H1 (cell line): ENCODE measurements around the gene UBXN4.

Experiments
- CTCF ChIP-seq, 3 experiments: IDR thresholded peaks; 1 replicate in 2 of 3; 2 replicates in 1 of 3; pipeline versions ENCODE4 v1.5.1 to v1.6.1; 2011; ENCODE audit warnings: low read length in 3 of 3, mild to moderate bottlenecking in 3 of 3, inconsistent platforms in 2 of 3, low read depth in 1 of 3, moderate library complexity in 1 of 3; ENCODE audit not compliant: insufficient read depth in 1 of 3; ENCODE audit errors: control extremely low read depth in 1 of 3
- RAD21 ChIP-seq, 2 experiments: IDR thresholded peaks in 1 of 2; conservative IDR thresholded peaks in 1 of 2; 2 replicates each; pipeline ENCODE4 v1.6.1; 2011; ENCODE audit warnings: low read depth in 2 of 2, low read length in 2 of 2, improper control_type of control experiment in 1 of 2, inconsistent platforms in 1 of 2, mild to moderate bottlenecking in 1 of 2, moderate library complexity in 1 of 2

- TF ChIP-seq CTCF (IDR thresholded peaks at IDR 0.05; ENCODE audit: control extremely low read depth in 1 of 3, insufficient read depth in 1 of 3, low read depth in 1 of 3, low read length in 3 of 3): no peak
- TF ChIP-seq RAD21 (IDR thresholded peaks at IDR 0.05 in 1 of 2, conservative IDR thresholded peaks at IDR 0.05 in 1 of 2; ENCODE audit: low read depth in 2 of 2, low read length in 2 of 2): no peak
These were observed 13.5 kb upstream of the UBXN4 start for GRCh38 chr2:135728064-135728743.
